Transverse colon (tissue), 4 donors: ENCODE results near the gene DTL. TPM values are rescaled to one million over a fixed set of nuclear protein-coding genes. Genes with fewer than 3 reads are reported as not detected.

Experiments
- DNase-seq: peaks from one replicate; pipeline ENCODE4 v3.0.0-alpha.2; 2019
- H3K27ac ChIP-seq, 4 donors: fragments of 200-600 bp; sonication (generic); 2 replicates each; pipeline ENCODE4 v1.5.1; 2016 to 2018; ENCODE audit warnings: inconsistent platforms in 4 of 4
- H3K27me3 ChIP-seq: fragments of 200-600 bp; sonication (generic); 2 replicates; pipeline ENCODE4 v1.5.1; 2017; ENCODE audit warnings: inconsistent platforms
- H3K36me3 ChIP-seq, 4 donors: fragments of 200-600 bp; sonication (generic); 2 replicates each; pipeline ENCODE4 v1.5.1; 2017 to 2019; ENCODE audit warnings: inconsistent platforms in 4 of 4
- H3K4me1 ChIP-seq, 4 donors: fragments of 200-600 bp; sonication (generic); 2 replicates each; pipeline ENCODE4 v1.5.1; 2017 to 2020; ENCODE audit warnings: inconsistent platforms in 4 of 4
- H3K4me3 ChIP-seq, 4 donors: fragments of 200-600 bp; sonication (generic); 1 replicate in 1 of 4; 2 replicates in 3 of 4; pipeline versions ENCODE4 v1.5.1 to v1.6.1; 2017 to 2019; ENCODE audit warnings: inconsistent platforms in 4 of 4
- H3K9me3 ChIP-seq, 2 donors: fragments of 200-600 bp; sonication (generic); 2 replicates each; pipeline ENCODE4 v1.5.1; 2017 to 2019; ENCODE audit warnings: inconsistent platforms in 2 of 2
- CTCF ChIP-seq, 5 experiments: fragments of 200-600 bp in 3 of 5; fragments of 450-650 bp in 2 of 5; sonication (generic) in 3 of 5; IDR thresholded peaks; 1 replicate in 2 of 5; 2 replicates in 3 of 5; pipeline ENCODE4 v1.5.1; 2016 to 2017; ENCODE audit warnings: antibody characterized with exemption in 5 of 5, inconsistent platforms in 3 of 5, mild to moderate bottlenecking in 2 of 5, moderate library complexity in 1 of 5
- EP300 ChIP-seq: sonication (generic); formaldehyde crosslinking; IDR thresholded peaks from one replicate; pipeline ENCODE4 v1.6.1; 2017; ENCODE audit warnings: antibody characterized with exemption, low read depth
- POLR2A ChIP-seq: fragments of 450-650 bp; IDR thresholded peaks from one replicate; pipeline ENCODE4 v1.6.1; 2016; ENCODE audit warnings: antibody characterized with exemption, mild to moderate bottlenecking, moderate library complexity
- POLR2AphosphoS5 ChIP-seq, 3 donors: sonication (generic); formaldehyde crosslinking; IDR thresholded peaks; one replicate each; pipeline ENCODE4 v1.6.1; 2016; ENCODE audit warnings: antibody characterized with exemption in 3 of 3
- WGBS, 2 donors: methylation state at CpG; one replicate each; pipeline ENCODE4 v1.1.5; 2018; ENCODE audit warnings: low coverage in 1 of 2; 5-methylcytosine and 5-hydroxymethylcytosine counted together
- in situ Hi-C, 4 donors: fragments of 200-750 bp; cut with MboI; loops; one replicate each; pipeline versions ENCODE4 v1.15.0 to v1.15.1; 2017; ENCODE audit warnings: low sequenced_read_pairs in 3 of 4, low pct_ligation_motif_present in 1 of 4, low pct_unique_long_range_greater_than_20kb in 1 of 4
- intact Hi-C: fragments of 100-400 bp; cut with DNase I; formaldehyde crosslinking; loops from one replicate; pipeline ENCODE4 v1.15.1; 2023; ENCODE audit warnings: low total_unique reads
- total RNA-seq, 4 donors: library from RNA; depleted of rRNA; stranded (reverse); fragments of >200 nt; gene quantifications; one replicate each; pipeline ENCODE4 v1.1.0, GENCODE V29; 2016

Gene DTL
- total RNA-seq, 4 donors from 2014 or later: 0.16 to 5.0 (median 3.3) TPM; not detected in 1

GRCh38 chr1:212045981-212046380 is 10.4 kb downstream of the DTL start:
- H3K27ac ChIP-seq: no peak overlapping the region
- DNase-seq: no peak
- intact Hi-C loops (no loop called here), in situ Hi-C loops (no loop called here)
- H3K4me3 ChIP-seq: no peak overlapping the region
- no peaks in the 10 kb centered on the region for H3K4me1 ChIP-seq
- no peaks in the 10 kb centered on the region for H3K27me3 ChIP-seq
- no peaks in the 10 kb centered on the region for H3K36me3 ChIP-seq
- no peak for TF ChIP-seq CTCF (IDR thresholded peaks at IDR 0.05)
- TF ChIP-seq EP300: no peak
- TF ChIP-seq POLR2AphosphoS5 (IDR thresholded peaks at IDR 0.05): no peak
- TF ChIP-seq POLR2A: no peak
- 98 to 100% methylated on average over 2 of the region's 2 CpGs for WGBS, 2 donors
- no peaks in the 10 kb centered on the region for H3K9me3 ChIP-seq

GRCh38 chr1:212053993-212054392 is 18.4 kb downstream of the DTL start:
- no peak overlapping the region for H3K4me3 ChIP-seq
- H3K4me1 ChIP-seq: no peaks in the 10 kb centered on the region
- TF ChIP-seq EP300 (no peak), POLR2AphosphoS5 (IDR thresholded peaks at IDR 0.05) (no peak), CTCF (IDR thresholded peaks at IDR 0.05) (no peak), POLR2A (no peak)
- H3K36me3 ChIP-seq: no peaks in the 10 kb centered on the region
- in situ Hi-C loops (loop anchor here in 2 of 4 donors (25.0 kb wide), 1 partner anchor 308 kb away; no protein-coding TSS in a partner anchor), intact Hi-C loops (no loop called here)
- no peak overlapping the region for H3K27ac ChIP-seq
- WGBS, 2 donors: 71 to 92% methylated on average over 1 of the region's 1 CpG
- no peaks in the 10 kb centered on the region for H3K27me3 ChIP-seq
- DNase-seq: no peak
- H3K9me3 ChIP-seq: peaks cover 0 to 4% of the 10 kb centered on the region in 2 donors

GRCh38 chr1:212055333-212055732 is 19.8 kb downstream of the DTL start:
- H3K36me3 ChIP-seq: no peaks in the 10 kb centered on the region
- peaks cover 0 to 4% of the 10 kb centered on the region in 2 donors for H3K9me3 ChIP-seq
- no peak for DNase-seq
- 88% methylated on average over 2 of the region's 2 CpGs; no CpG with 5 or more reads in 1 of the 2 donors for WGBS, 2 donors
- no peak overlapping the region for H3K27ac ChIP-seq
- no peaks in the 10 kb centered on the region for H3K4me1 ChIP-seq
- no peaks in the 10 kb centered on the region for H3K27me3 ChIP-seq
- TF ChIP-seq POLR2AphosphoS5 (IDR thresholded peaks at IDR 0.05) (no peak), EP300 (no peak), POLR2A (no peak), CTCF (IDR thresholded peaks at IDR 0.05) (no peak)
- in situ Hi-C loops: loop anchor here in 2 of 4 donors (25.0 kb wide), 1 partner anchor 307 kb away; no protein-coding TSS in a partner anchor
- no peak overlapping the region for H3K4me3 ChIP-seq
- intact Hi-C loops: no loop called here

DNA sequence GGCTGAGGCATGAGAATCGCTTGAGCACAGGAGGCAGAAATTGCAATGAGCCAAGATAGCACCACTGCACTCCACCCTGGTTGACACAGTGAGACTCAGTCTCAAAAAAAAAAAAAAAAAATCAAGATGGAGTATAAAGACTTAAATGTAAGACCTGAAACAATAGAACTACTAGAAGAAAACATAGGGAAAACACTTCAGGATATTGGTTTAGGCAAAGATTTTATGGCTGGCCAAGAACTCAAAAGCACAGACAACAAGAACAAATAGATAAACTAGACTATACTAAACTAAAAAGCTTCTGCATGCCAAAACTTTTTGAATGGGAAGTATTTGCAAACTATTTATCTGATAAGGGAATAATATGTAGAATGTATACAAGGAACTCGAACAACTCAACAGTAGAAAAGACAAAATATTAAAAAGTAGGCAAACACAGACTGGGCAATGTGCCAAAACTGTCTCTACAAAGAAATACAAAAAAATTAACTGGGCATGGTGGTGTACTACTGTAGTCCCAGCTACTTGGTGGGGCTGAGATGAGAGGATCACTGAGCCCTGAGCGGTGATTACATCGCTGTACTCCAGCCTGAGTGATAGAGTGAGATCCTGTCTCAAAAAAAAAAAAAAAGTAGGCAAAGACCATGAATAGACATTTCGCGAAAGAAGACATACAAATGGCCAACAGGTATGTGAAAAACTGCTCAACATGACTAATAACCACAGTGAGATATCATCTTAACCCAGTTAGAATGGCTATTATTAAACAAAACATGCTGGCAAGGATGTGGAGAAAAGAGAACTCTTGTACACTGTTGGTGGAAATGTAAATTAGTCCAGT is 25.3 kb downstream of the DTL start:
- intact Hi-C loops: no loop called here

More for the DNA sequence above, 25.3 kb downstream of the DTL start:
- DNase-seq: no peak
- H3K4me1 ChIP-seq: no peaks in the 10 kb centered on the region
- no peak overlapping the region for H3K27ac ChIP-seq
- TF ChIP-seq POLR2AphosphoS5 (IDR thresholded peaks at IDR 0.05) (no peak), EP300 (no peak), POLR2A (no peak), CTCF (IDR thresholded peaks at IDR 0.05) (no peak)
- in situ Hi-C loops: loop anchor here in 3 of 4 donors (10.0 to 25.0 kb wide), 3 partner anchors 301 to 394 kb away; no protein-coding TSS in a partner anchor
- WGBS, 2 donors: 76 to 77% methylated on average over 6 of the region's 6 CpGs
- H3K27me3 ChIP-seq: no peaks in the 10 kb centered on the region
- H3K4me3 ChIP-seq: no peak overlapping the region
- peaks cover 0 to 4% of the 10 kb centered on the region in 2 donors for H3K9me3 ChIP-seq
- no peaks in the 10 kb centered on the region for H3K36me3 ChIP-seq
